Smooth muscle cell of the brain vasculature (primary cell): Measurements from ENCODE around the gene CDC42SE1.

Source experiments
- DNase-seq: peaks from one replicate; pipeline ENCODE4 v3.0.0-alpha.2; 2012; ENCODE audit warnings: low read depth, low spot score

CDC42SE1 gene

DNA sequence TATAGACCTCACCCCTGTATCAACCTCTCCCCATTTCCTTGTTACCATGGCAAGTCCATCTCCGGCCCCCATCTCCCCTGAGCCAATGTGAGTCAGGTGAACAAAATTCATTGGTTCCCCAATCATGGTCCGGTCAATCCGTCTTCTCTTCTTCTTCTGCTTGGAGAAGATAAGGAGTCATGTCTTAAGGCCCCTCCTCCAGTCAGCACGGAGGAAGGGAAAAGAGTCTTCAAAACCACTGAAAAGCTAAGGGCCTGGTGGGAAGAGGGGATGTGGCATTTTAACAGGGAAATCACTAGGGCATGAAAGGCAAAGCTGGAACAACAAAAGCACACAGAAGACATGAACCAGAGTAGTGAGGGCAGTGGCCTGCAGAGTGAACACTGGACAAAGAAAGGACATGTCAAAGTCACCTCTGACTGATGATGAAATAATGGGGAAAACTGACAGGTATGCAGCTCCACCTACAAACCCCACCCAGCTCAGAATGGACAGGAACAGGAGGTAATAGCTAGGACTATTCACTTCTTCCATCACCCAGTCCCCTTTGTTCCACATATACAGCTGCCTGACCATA, 4.4 kb downstream of the CDC42SE1 start:
- no peak for DNase-seq

DNA sequence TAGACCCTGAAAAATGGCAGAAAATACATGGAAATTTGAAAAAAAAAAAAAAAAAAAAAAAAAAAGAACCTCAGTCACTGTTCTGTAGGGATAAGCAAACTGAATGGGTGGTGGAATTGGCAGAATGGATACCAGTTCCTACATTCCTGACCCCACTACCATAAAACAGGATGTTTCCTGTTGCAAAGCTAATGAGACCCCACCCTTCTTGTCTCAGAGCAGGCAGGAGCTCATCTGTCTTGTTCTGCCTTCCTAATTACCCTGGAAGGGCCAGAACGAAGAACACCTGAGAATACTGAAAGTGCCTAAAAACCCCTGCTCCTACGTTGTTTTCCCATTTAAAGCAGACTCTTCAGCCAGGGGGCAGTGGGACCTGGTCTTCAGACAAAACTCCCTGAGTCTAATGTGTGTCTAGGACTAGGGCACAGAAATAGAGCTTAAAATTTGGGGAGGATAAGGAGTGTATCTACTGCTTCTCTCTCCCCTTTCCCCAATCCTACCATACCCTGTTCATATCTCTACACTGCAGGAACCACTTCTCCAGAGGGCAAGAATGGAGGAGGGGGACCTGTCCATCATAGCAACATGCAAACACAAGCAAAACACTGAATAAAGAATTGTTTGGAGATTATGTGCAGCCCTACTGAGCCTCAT, 7.9 kb downstream of the CDC42SE1 start:
- no peak for DNase-seq

DNA sequence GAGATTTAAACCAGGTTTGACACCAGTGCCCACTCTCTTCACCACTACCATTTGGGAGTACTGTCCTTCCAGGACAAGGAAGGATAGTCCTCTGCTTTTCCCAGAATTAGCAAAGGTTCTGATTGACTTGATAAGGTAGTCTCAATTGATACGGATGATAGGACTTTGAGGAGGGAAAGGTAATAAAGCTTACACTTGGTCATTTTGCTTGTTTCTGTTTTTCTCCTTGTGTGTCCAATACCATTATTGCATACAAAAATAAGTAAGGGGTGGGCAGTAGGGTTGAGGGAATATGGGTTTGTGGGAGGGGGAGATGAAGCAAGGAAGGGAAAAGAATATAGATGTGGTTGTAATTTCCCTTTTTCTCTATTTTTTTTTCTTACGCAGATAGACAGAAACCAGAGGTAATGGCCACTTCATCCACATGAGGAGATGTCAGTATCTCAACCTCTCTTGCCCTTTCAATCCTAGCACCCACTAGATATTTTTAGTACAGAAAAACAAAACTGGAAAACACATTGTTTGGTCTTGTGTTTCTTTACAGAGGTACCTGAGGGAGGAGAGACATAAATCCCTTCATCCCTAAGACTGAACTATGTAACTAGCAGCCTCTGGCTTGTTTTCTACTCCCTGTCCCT, 9.3 kb downstream of the CDC42SE1 start:
- DNase-seq, result no peak

DNA sequence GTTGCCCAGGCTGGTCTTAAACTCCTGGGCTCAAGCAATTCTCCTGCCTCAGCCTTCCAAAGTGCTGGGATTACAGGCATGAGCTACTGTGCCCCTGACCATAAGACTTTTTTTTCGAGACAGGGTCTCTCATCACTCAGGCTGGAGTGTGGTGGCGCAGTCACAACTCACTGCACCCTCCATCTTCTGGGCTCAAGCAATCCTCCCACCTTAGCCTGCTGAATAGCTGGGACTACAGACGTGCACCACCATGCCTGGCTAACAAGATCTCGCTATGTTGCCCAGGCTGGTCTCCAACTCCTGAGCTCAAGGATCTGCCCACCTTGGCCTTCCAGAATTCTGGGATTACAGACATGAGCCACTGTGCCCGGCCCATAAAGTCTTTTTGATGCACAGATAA, 10.0 kb downstream of the CDC42SE1 start:
- DNase-seq, result no peak

DNA sequence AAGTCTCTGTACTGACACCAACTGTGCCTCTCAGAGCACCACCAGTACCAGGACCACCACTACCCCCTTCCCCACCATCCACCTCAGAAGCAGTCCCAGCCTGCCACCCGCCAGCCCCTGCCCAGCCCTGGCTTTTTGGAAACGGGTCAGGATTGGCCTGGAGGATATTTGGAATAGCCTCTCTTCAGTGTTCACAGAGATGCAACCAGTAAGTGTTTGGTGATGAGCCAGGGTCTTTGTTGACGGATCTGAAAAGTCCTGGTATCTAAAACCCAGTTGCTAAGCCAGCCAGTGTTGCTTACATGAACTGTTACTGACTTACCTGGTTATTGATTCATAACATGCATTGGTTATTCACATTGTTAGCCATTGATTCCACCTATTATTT, 10.8 kb downstream of the CDC42SE1 start:
- DNase-seq, result no peak

DNA sequence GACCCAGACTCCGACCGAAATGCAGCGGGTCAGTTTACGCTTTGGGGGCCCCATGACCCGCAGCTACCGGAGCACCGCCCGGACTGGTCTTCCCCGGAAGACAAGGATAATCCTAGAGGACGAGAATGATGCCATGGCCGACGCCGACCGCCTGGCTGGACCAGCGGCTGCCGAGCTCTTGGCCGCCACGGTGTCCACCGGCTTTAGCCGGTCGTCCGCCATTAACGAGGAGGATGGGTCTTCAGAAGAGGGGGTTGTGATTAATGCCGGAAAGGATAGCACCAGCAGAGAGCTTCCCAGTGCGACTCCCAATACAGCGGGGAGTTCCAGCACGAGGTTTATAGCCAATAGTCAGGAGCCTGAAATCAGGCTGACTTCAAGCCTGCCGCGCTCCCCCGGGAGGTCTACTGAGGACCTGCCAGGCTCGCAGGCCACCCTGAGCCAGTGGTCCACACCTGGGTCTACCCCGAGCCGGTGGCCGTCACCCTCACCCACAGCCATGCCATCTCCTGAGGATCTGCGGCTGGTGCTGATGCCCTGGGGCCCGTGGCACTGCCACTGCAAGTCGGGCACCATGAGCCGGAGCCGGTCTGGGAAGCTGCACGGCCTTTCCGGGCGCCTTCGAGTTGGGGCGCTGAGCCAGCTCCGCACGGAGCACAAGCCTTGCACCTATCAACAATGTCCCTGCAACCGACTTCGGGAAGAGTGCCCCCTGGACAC, 11.3 kb downstream of the CDC42SE1 start:
- no peak for DNase-seq

DNA sequence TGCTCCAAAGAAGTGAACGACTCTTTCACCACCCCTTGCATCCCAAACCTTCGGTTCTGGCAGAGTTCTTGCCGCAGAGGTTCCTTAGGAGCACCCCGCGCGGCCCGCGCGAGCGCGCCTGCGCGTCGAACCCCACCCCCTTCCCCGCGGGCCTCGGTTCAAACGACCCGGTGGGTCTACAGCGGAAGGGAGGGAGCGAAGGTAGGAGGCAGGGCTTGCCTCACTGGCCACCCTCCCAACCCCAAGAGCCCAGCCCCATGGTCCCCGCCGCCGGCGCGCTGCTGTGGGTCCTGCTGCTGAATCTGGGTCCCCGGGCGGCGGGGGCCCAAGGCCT, 11.9 kb downstream of the CDC42SE1 start, which contains the start of gene C1orf56:
C1orf56 (plus strand) TSS at position 161 of the 334 bp plus-strand sequence; CDS start at position 258, 97 bp downstream.
- DNase-seq, result no peak

DNA sequence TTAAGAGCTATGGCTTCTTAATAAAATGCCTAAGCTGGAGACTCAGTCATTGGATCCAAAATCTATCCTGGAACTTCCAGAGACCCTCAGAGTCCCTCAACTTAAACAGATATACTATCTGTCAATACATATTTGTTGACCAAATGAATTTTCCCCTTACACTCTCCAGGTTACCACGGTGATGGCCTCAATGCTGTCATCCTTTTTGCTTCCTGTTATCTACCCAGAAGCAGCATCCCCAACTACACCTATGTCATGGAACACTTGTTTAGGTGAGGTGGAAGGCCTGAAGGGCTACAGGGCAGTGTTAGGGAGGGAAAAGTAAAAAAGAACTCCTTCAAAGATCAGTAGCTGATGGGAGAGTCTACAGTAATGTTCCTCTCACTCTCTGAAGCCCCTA, 16.3 kb downstream of the CDC42SE1 start:
- no peak for DNase-seq

DNA sequence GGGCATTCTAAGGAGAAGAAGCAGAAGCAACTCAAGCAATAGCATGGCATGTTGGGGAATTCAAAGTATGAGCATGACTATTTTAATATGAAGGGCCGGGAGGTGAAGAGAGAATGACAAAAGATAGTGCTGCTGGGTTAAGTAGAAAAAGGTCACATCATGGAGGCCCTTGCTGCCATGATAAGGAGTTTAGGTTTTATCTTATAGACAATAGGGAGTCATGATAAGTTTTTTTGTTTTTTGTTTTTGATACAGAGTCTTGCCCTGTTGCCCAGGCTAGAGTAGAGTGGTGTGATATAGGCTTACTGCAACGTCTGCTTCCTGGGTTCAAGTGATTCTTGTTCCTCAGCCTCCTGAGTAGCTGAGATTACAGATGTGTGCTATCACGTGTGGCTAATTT, 19.9 kb downstream of the CDC42SE1 start:
- no peak for DNase-seq

DNA sequence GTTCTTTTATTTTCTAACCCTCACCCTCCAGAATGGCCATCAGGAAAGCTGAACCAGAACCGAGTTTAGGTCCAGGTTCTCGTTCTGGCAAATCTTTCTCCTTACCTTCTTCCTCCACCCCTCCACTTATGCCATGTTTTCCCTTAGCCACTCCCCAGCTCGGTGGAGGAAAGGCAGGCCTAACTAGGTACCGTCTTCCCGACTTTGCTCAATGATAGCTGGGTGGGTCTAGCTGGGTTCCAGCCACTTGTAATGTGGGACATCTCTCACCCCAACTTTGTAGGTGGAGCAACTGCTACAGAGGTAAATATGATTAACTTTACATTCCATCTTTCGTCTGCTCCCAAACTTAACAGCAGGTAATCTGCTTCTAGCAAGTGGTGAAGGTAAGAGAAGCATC, 22.4 kb downstream of the CDC42SE1 start:
- no peak for DNase-seq

DNA sequence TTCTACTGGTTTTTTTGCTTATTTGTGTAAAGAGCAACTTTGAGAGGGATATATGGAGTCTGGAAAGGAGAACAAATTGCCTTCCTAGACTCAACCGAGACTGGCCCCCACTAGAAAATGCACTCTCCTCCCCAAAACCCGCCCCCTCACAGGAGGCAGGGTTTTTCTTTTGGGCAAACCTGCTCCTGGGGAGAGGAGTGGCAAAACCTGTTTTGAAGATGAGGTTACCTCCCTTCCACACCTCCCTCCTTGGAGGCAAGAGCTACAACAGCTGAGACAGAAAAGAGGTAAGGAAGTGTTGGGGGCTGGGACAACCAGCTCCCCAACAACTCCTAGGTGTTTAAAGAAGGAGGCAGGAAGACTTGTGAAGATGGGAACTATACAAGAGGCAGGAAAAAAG, 23.1 kb downstream of the CDC42SE1 start, which contains the start of gene BNIPL:
BNIPL (plus strand) TSS at position 231 of the 400 bp plus-strand sequence; CDS start at position 371, 140 bp downstream.
- no peak for DNase-seq

DNA sequence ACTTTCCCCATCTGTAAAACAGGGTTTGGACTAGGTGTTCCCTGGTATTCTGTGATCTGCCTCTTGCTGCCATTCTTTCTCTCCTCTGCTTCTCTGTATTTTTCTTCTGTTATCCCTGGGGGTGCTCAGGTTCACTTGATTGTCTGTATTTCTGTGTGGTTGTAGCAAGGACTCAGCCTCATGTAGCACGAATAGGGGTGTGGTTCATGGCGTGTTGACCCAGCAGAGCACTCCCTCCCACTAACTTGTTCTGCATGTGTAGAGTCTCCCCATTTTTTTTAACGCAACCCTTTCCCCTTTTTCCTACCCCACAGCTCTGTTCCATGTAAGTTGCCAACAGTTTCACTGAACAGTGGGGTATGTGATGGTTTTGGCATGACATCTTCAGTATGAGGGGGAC, 24.3 kb downstream of the CDC42SE1 start:
- no peak for DNase-seq

DNA sequence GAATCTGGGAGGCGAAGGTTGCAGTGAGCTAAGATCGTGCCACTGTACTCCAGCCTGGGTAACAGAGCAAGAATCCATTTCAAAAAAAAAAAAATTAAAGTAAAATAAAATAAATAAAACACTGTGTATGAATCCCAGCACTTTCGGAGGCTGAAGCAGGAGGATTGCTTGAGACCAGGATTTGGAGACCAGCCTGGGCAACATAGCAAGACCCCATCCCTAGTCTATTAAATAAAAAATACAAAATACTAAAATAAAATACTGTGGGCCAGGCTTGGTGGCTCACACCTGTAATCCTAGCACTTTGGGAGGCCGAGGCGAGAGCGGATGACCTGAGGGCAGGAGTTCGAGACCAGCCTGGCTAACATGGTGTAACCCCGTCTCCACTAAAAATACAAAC, 27.3 kb downstream of the CDC42SE1 start:
- DNase-seq, result no peak

DNA sequence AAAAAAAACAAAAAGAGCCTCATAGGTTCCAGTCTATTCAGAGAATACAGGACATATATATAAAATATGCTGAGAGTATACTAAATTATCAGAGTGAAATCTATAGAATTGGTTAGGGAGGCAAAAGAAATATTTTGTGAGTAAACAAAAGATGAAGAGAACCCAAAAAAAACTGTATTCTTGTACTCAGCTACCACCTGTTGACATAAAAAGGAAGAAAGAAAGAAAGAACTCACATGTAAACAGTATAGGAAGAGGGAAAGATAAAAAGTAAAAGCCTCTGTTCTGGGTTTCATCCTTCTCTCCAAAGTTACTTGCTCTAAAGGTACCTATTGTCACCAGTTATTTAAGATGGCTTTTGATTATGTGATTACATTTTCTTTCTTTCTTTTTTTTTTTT, 33.0 kb downstream of the CDC42SE1 start:
- DNase-seq, result no peak

DNA sequence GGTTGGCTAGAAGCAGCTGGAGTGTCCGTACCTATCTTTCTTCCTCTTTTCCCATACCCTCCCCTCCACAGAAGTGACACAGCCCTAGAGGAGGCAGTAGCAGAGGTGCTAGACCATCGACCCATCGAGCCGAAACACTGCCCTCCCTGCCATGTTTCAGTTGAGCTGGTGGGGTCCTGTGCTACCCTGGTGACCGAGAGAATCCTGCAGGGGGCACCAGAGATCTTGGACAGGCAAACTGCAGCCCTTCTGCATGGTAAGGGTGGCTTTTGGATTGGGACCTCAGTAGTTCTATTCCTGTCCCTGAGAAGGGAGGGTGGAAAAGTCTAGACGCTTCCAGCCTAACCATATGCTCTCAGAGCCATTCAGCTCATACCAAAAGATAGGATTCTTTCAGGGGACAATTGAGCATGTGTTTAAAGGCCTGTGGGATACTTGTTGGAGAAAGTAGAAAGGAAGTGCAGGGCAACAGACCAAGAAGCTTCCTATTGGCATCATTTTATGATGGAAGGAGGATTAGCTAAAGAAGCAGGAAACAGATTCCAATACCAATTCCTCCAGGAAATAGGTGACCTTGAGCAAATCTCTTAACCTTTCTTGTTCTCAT, 34.8 kb downstream of the CDC42SE1 start:
- DNase-seq, result no peak

DNA sequence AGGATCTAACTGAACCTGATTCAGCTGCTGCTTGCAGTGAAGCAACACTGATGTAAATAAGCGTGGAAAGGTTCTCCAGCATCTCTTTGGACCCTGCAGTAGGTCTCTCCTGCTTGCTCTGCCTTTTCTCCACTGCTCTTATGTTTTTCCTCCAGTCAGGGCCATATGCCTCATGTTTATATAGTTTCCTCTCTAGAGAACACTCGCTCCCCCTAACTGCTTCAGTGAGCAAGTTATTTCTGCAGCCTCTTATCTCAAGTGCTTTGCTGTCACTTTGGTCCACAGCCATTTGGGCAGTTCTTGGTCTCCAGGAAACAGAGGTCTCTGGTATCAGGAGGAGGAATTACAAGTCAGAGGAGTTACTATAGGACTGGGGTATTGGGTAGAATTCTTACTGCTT, 45.9 kb downstream of the CDC42SE1 start:
- no peak for DNase-seq

DNA sequence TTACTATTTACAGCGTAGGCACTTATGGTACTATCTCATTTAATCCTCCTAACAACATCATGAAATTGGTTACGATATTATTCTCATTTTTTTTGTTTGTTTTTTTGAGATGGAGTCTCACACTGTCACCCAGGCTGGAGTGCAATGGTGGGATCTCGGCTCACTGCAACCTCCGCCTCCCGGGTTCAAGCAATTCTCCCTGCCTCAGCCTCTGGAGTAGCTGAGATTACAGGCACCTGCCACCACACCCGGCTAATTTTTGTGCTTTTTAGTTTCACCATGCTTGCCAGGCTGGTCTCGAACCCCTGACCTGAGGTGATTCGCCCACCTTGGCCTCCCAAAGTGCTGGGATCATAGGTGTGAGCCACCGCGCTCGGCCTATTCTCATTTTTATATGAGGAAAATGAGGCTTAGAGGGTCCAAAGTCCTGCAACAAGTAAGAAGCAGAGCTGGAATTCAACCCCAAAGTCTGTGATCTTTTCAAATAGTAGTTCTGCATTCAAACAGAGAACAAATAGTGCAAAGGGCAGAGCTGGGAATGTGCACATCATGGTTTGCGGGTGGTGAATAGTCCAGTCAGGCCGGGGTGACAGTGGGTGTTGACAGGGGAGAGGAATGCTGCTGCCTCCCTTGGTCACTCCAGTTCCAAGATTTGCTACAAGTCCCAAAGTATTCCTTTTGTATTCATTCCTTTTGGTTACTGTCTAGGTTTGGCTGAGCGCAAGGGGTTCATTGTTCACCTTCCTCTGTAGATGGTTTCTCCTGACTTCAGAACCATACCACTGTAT, 46.5 kb downstream of the CDC42SE1 start:
- no peak for DNase-seq

DNA sequence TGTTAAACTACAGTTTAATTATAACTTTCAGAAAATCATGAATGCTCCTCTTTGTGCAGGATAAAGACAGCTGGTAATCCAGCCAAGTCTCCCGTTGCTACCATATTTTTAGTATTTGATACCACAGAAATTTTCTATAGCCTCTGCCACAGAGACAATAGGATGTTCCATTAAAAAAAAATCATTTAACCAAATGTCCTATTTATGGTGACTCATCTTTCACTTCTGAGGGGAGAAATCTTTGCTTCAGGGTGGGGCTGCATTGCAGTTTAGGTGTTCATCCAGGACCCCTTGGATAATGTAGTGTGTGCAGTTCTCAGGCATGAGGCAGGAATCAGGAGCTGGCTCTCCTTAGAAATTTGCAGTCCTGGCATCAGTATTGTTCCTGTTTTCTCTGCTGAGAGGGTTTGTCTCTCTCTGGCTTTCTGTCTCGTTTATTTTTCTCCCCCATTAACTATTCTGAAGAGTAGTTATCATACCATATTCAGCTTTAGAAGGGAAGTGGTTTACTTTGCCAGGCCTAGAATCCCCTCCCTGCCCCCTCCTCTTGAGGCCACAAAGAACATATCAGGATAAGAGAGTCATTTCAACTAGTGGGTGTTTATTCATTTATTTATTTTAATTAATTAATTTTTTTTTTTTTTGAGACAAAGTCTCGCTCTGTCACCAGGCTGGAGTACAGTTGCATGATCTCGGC, 48.1 kb downstream of the CDC42SE1 start:
- DNase-seq, result no peak

DNA sequence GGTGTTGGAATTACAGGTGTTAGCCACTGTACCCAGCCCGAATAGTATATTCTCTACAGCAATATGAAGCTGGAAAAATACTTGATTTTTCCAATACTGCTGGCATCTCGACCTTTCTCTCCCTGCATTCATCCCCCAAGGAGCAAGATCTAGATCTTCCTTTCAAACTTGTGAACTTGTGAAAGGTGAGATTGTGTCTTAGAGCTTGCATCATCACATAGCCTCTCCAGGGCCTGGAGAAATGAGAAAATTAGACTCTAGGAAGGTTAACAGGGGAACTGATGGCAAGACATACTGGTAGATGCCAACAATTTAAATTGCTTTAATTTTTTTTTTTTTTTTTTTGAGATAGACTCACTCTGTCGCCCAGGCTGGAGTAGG, 49.1 kb downstream of the CDC42SE1 start:
- no peak for DNase-seq

DNA sequence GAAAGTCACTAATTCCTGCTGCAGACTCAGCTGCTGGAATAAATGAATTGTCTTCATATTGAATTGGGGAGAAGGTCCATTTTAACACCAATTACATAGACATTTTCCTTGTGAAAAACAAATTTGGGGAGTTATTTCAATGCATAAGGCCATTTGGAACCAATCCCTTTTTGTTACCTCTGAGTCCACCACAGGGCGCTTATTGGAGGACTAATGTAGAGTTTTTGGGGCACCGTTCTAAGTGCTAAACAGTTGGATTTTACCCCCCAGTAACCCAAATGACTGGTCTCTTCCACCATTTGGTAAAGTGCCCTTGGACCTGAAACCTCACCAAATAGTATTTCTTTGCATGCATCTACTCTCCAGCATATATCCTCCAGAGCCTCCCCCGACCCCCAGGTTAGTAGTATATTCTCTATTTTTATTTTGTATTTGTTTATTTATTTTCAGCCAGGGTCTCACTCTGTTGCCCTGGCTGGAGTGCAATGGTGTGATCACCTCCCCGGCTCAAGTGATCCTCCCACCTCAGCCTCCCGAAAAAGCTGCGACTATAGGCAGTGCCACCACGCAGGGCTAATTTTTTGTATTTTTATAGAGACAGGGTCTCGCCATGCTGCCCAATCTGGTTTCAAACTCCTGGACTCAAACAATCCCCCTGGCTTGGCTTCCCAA, 49.6 kb downstream of the CDC42SE1 start:
- DNase-seq, result no peak
